T-helper 9 cell (primary cell): ENCODE data around the gene GPR152.
"Not testable (repeated sequence)": the region's sequence is repeated elsewhere in the genome, so short reads cannot be mapped to it uniquely, and the experiment has no call there.

Experiments used
- DNase-seq: peaks from one replicate; pipeline ENCODE4 v3.0.0-alpha.2; 2020

The GPR152 gene

DNA sequence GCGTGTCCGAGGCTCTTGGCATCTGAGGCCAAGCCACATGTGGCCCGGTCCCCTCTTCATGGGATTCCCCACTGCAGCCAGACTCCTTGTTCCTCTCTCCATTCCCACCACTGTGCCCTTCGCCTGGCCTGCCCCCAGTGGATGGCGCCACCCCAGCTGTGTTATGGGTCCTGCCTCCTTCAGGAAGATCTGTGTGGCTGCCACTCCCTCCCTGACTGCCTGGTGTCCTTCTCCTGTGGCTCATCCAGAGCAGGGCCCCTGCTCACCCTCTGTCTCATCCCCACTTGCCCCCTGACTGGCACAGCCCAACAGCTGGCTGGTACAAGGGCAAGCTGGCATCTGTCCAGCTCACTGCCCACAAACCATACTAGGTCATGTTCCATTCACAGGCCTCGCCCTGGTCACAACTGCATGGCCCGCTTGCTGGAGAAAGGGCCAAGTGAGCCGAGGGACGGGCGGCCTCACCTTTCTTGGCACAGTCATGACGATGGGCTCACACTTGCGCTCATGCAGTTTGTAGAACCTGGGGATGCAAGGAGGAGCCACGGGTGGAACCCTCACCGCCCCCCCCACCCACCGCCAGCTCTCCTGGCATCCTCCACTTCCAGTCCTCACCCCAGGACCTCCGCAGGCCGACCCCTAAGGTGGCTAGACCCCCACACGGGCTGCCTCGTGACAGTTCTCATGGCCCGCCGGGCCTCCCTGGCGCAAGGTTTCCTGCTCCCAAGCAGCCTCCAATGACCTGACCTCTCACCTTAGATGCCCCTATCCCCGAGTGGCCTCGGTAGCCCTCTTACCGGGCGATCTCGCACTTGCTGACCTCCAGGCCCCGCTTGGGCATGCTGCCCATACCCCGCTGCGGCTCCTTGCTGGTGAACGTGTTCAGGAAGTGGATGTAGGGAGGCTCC is 13.0 kb downstream of the GPR152 start:
- DNase-seq = no peak

- peak; percentile 69 for DNase-seq
Measured at GRCh38 chr11:67438158-67438902, 14.2 kb downstream of the GPR152 start.

GRCh38 chr11:67437809-67438157 is 14.7 kb downstream of the GPR152 start:
- DNase-seq = no peak

- peak; percentile 77 for DNase-seq
Measured at GRCh38 chr11:67437082-67437808, 15.3 kb downstream of the GPR152 start, which contains the start of gene PTPRCAP. Gene PTPRCAP (minus strand): TSS chr11:67437682. CDS start chr11:67437619, 63 bp downstream.

GRCh38 chr11:67436459-67437081 is 16.0 kb downstream of the GPR152 start:
- peak; percentile 45 for DNase-seq

- DNase-seq = no peak
Measured at GRCh38 chr11:67435727-67436458, 16.6 kb downstream of the GPR152 start.

DNA sequence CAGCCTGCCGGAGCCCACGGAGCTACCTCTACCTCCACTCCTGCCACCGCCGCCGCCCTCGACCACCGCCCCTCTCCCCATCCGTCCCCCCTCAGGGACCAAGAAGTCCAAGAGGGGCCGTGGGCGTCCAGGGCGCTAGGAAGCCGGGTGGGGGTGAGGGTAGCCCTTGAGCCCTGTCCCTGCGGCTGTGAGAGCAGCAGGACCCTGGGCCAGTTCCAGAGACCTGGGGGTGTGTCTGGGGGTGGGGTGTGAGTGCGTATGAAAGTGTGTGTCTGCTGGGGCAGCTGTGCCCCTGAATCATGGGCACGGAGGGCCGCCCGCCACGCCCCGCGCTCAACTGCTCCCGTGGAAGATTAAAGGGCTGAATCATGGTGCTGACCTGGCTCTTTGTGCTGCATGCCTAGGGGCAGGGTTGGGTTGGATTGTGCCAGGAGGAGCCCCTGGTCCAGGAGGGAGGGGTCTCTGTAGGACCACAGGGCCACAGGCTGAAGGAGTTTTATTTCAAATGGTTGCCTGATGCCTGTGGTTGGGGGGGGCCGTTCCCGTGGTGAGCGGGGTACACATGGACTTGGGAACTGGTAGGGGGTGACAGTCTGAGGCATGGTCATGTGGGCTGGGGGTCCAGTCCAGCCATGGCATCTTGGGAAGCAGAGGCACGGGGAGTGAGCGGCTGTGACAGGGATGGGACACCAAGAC is 17.4 kb downstream of the GPR152 start:
- no peak for DNase-seq

- no peak for DNase-seq
Measured at GRCh38 chr11:67434395-67434881, 18.1 kb downstream of the GPR152 start.

DNA sequence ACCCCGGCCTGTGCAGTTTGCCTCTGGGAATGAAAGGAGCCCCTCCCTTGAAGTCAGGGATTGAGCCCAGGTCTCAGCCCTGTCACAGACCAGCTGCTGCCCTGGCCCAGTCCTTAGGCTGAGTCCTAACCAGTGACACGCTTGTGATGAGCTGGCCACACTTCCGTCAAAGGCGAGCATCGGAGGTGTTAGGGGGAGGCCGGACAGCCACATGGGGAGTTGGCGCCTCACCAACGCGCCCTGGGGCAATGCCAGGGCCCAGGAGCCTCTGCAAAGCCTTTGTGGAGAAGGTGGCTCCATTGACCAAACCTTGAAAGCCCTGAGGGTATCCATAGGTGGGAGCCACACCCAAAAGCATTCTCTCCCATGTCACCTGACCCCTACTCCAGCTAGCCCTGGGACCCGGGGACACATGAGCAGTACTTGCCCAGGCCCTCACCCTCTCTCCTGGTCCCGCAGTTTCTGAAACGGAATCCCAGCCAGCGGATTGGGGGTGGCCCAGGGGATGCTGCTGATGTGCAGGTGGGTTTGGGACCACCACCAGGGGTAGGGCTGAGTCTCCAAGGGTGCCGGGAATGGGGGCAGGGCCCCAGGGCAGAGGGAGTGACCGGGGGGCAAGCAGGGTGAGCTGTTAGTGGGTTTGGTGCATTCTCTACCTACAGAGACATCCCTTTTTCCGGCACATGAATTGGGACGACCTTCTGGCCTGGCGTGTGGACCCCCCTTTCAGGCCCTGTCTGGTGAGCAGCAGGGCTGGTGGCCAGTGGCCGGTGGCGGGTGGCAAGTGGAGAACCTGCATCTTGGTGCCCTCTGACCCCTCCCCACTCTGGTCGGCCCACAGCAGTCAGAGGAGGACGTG is 18.8 kb downstream of the GPR152 start:
- DNase-seq = no peak

DNA sequence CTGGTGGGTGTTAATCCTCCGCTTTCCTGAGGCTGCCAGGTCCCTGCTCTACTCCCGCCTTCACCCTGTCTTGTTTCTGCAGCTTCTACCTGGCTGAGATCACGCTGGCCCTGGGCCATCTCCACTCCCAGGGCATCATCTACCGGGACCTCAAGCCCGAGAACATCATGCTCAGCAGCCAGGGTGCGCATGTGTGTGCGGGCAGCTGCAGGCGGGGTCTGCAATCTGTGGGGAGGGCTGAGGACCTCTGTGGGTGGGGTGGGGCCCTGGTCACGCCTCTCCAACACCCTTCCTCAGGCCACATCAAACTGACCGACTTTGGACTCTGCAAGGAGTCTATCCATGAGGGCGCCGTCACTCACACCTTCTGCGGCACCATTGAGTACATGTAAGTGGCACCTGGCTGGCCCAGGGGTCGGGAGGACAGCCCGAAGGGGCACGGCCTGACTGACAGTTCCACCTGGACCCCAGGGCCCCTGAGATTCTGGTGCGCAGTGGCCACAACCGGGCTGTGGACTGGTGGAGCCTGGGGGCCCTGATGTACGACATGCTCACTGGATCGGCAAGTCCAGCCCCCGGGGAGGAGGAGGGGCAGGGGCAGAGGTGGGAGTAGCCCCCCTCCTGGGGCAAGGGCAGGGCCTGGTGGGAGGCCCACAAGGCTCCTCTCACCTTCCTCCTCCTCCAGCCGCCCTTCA is 19.7 kb downstream of the GPR152 start:
- DNase-seq = no peak

- DNase-seq = no peak
Measured at GRCh38 chr11:67431346-67432249, 20.9 kb downstream of the GPR152 start.

DNA sequence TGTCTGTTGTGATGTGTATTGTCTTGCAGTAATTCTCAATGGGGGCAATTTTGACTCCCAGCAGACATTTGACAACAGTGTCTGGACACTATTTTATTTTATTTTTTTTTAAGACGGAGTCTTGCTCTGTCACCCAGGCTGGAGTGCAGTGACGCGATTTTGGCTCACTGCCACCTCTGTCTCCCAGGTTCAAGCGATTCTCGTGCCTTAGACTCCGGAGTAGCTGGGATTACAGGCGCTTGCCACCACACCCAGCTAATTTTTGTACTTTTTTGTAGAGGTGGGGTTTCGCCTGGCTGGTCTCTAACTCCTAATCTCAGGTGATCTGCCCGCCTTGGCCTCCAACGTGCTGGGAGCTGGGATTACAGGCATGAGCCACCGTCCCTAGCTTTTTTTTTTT is 22.8 kb downstream of the GPR152 start:
- no peak for DNase-seq

DNA sequence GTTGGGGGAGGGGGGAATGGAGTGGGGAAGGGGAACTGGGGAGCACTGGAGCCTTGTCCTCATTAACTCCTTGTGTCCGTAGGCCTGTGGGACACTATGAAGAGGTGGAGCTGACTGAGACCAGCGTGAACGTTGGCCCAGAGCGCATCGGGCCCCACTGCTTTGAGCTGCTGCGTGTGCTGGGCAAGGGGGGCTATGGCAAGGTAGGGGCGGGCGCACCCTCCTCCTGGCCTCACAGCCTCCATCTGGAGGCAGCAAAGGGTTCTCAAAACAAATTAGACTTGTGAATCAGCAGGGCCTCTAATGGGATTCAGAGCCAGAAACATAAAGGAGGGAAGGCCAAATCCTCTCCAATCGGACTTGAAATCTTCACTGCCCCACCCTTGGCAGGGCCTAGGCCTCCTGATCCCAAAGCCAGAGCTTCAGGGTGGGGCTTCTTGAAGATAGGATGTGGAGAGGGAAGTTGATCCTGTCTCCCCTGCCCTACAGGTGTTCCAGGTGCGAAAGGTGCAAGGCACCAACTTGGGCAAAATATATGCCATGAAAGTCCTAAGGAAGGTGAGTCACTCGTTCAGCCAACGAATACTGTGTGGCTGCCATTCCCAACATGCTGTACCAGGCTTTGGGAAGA is 23.4 kb downstream of the GPR152 start:
- DNase-seq = no peak

GRCh38 chr11:67428052-67429001 is 24.2 kb downstream of the GPR152 start, which contains the start of gene RPS6KB2:
Gene RPS6KB2 (plus strand): TSS chr11:67428494. CDS start chr11:67428546, 52 bp downstream.
- DNase-seq = peak; percentile 100

DNA sequence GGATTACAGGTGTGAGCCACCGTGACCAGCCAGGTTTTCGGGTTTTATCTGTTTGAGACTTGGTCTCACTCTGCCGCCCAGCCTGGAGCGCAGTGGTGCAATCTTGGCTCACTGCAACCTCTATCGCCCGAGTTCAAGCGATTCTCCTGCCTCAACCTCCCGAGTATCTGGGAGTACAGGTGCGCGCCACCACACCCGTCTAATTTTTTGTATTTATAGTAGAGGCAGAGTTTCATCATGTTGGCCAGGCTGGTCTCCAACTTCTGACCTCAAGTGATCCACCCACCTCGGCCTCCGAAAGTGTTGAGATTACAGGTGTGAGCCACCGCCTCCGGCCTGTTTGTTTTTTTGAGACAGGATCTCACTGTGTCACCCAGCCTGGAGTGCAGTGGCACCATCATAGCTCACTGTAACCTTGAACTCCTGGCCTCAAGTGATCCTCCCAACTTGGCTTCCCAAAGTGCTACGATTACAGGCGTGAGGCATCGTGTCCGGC is 25.1 kb downstream of the GPR152 start:
- DNase-seq = not testable (repeated sequence)

DNA sequence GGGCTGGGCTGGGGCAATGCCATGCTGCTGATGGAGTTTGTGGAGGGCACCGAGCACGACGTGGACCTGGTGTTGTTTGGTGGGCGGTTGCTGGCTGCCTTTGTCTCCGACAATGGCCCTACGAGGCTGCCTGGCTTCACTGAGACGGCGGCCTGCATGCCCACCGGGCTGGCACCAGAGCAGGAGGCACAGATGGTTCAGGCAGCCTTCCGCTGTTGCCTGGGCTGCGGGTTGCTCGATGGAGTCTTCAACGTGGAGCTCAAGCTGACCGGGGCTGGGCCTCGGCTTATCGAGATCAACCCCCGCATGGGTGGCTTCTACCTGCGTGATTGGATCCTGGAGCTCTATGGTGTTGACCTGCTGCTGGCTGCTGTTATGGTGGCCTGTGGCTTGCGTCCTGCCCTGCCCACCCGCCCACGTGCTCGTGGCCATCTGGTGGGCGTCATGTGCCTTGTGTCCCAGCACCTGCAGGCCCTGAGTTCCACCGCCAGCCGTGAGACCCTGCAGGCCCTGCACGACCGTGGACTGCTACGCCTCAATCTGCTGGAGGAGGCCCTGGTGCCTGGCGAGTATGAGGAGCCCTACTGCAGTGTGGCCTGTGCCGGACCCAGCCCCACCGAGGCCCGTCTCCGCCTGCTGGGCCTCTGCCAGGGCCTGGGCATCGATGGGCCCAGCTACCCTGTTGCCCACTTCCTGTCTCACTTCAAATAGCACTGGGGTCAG is 28.5 kb downstream of the GPR152 start:
- DNase-seq = no peak
